HEK293 (cell line): ENCODE data around the gene MPG.

Experiments used
- CTCF ChIA-PET: fragments of 350-600 bp; formaldehyde crosslinking; extraction: SDS; loops from one replicate; lab custom pipeline; 2021; ENCODE audit warnings: antibody characterized with exemption; lab: Yijun Ruan, JAX
- POLR2A ChIA-PET: fragments of 300-600 bp; formaldehyde crosslinking; extraction: SDS; loops from one replicate; lab custom pipeline; 2020; ENCODE audit warnings: antibody characterized with exemption, inconsistent platforms; lab: Yijun Ruan, JAX
- H3K27ac ChIP-seq: fragments of 200-500 bp; sonication (Bioruptor generic); 2 replicates; pipeline ENCODE4 v1.5.1; 2014; ENCODE audit warnings: low read depth, low read length, control low read depth, inconsistent platforms; ENCODE audit errors: extremely low read depth
- H3K36me3 ChIP-seq, 2 experiments: fragments of 200-500 bp in 1 of 2; sonication (Bioruptor generic) in 1 of 2; 1 replicate in 1 of 2; 2 replicates in 1 of 2; pipeline ENCODE4 v1.5.1; 2014 to 2017; ENCODE audit warnings: inconsistent platforms in 2 of 2, low read length in 2 of 2; ENCODE audit not compliant: control insufficient read depth in 2 of 2, insufficient read depth in 1 of 2
- H3K4me1 ChIP-seq: fragments of 200-500 bp; sonication (Bioruptor generic); 2 replicates; pipeline ENCODE4 v1.5.1; 2014; ENCODE audit warnings: mild to moderate bottlenecking, low read length, inconsistent platforms; ENCODE audit not compliant: control insufficient read depth, insufficient read depth
- H3K4me3 ChIP-seq: 2 replicates; pipeline ENCODE4 v1.5.1; 2011; ENCODE audit warnings: low read depth, mild to moderate bottlenecking, control low read depth, low read length, moderate library complexity
- H3K9me3 ChIP-seq: fragments of 200-500 bp; sonication (Bioruptor generic); 2 replicates; pipeline ENCODE4 v1.5.1; 2014; ENCODE audit warnings: low read depth, low read length, inconsistent platforms; ENCODE audit not compliant: control insufficient read depth, insufficient read depth
- KLF7 ChIP-seq: fragments of 450-650 bp; formaldehyde crosslinking; IDR thresholded peaks from 2 replicates; pipeline ENCODE4 v1.5.1; 2016; ENCODE audit warnings: missing biosample characterization, missing genetic modification characterization, borderline replicate concordance
- RBAK ChIP-seq: fragments of 450-650 bp; formaldehyde crosslinking; IDR thresholded peaks from 2 replicates; pipeline ENCODE4 v1.5.1; 2016; ENCODE audit warnings: missing biosample characterization, missing genetic modification characterization
- SP2 ChIP-seq: fragments of 450-650 bp; formaldehyde crosslinking; IDR thresholded peaks from 2 replicates; pipeline ENCODE4 v1.5.1; 2016; ENCODE audit warnings: missing biosample characterization, missing genetic modification characterization
- SP3 ChIP-seq: fragments of 450-650 bp; formaldehyde crosslinking; IDR thresholded peaks from 2 replicates; pipeline ENCODE4 v1.5.1; 2016; ENCODE audit warnings: missing biosample characterization, missing genetic modification characterization
- ZBTB21 ChIP-seq: fragments of 450-650 bp; formaldehyde crosslinking; IDR thresholded peaks from 2 replicates; pipeline ENCODE4 v1.5.1; 2017; ENCODE audit warnings: missing biosample characterization, missing genetic modification characterization
- ZBTB8A ChIP-seq: fragments of 450-650 bp; formaldehyde crosslinking; IDR thresholded peaks from 2 replicates; pipeline ENCODE4 v1.5.1; 2016; ENCODE audit warnings: missing biosample characterization, missing genetic modification characterization
- ZNF10 ChIP-seq: fragments of 450-650 bp; formaldehyde crosslinking; IDR thresholded peaks from 2 replicates; pipeline ENCODE4 v1.5.1; 2017; ENCODE audit warnings: missing biosample characterization, missing genetic modification characterization
- ZNF114 ChIP-seq: fragments of 450-650 bp; formaldehyde crosslinking; IDR thresholded peaks from 2 replicates; pipeline ENCODE4 v1.5.0; 2017; ENCODE audit warnings: missing biosample characterization, missing genetic modification characterization
- ZNF121 ChIP-seq: fragments of 450-650 bp; formaldehyde crosslinking; IDR thresholded peaks from 2 replicates; pipeline ENCODE4 v1.5.1; 2016; ENCODE audit warnings: missing biosample characterization, missing genetic modification characterization
- ZNF239 ChIP-seq: fragments of 450-650 bp; formaldehyde crosslinking; IDR thresholded peaks from 2 replicates; pipeline ENCODE4 v1.5.1; 2016; ENCODE audit warnings: missing biosample characterization, missing genetic modification characterization
- ZNF302 ChIP-seq: fragments of 450-650 bp; formaldehyde crosslinking; IDR thresholded peaks from 2 replicates; pipeline ENCODE4 v1.5.1; 2016; ENCODE audit warnings: missing biosample characterization, missing genetic modification characterization, low read depth
- ZNF433 ChIP-seq: fragments of 450-650 bp; formaldehyde crosslinking; IDR thresholded peaks from 2 replicates; pipeline ENCODE4 v1.5.1; 2016; ENCODE audit warnings: missing biosample characterization, missing genetic modification characterization, low read depth
- ZNF48 ChIP-seq: fragments of 450-650 bp; formaldehyde crosslinking; IDR thresholded peaks from 2 replicates; pipeline ENCODE4 v1.5.1; 2016; ENCODE audit warnings: missing biosample characterization, missing genetic modification characterization
- ZNF529 ChIP-seq: fragments of 450-650 bp; formaldehyde crosslinking; IDR thresholded peaks from 2 replicates; pipeline ENCODE4 v1.5.1; 2017; ENCODE audit warnings: missing genetic modification characterization, missing biosample characterization; ENCODE audit not compliant: insufficient replicate concordance
- ZNF544 ChIP-seq: fragments of 450-650 bp; formaldehyde crosslinking; IDR thresholded peaks from 2 replicates; pipeline ENCODE4 v1.5.0; 2017; ENCODE audit warnings: missing biosample characterization, missing genetic modification characterization
- ZNF560 ChIP-seq: fragments of 450-650 bp; formaldehyde crosslinking; IDR thresholded peaks from 2 replicates; pipeline ENCODE4 v1.5.1; 2017; ENCODE audit warnings: missing biosample characterization, missing genetic modification characterization, borderline replicate concordance
- ZNF621 ChIP-seq: fragments of 450-650 bp; formaldehyde crosslinking; IDR thresholded peaks from 2 replicates; pipeline ENCODE4 v1.5.1; 2017; ENCODE audit warnings: missing biosample characterization, missing genetic modification characterization
- ZNF664 ChIP-seq: fragments of 450-650 bp; formaldehyde crosslinking; IDR thresholded peaks from 2 replicates; pipeline ENCODE4 v1.5.1; 2016; ENCODE audit warnings: missing biosample characterization, missing genetic modification characterization
- ZNF785 ChIP-seq: fragments of 450-650 bp; formaldehyde crosslinking; IDR thresholded peaks from 2 replicates; pipeline ENCODE4 v1.5.1; 2016; ENCODE audit warnings: missing biosample characterization, missing genetic modification characterization
- ZNF792 ChIP-seq: fragments of 450-650 bp; formaldehyde crosslinking; IDR thresholded peaks from 2 replicates; pipeline ENCODE4 v1.5.1; 2016; ENCODE audit warnings: missing biosample characterization, missing genetic modification characterization
- ZNF830 ChIP-seq: fragments of 450-650 bp; IDR thresholded peaks from 2 replicates; pipeline ENCODE4 v1.5.0; 2018; ENCODE audit warnings: missing biosample characterization, missing genetic modification characterization, low read depth, mild to moderate bottlenecking, moderate library complexity
- ZNF837 ChIP-seq: fragments of 450-650 bp; formaldehyde crosslinking; IDR thresholded peaks from 2 replicates; pipeline ENCODE4 v1.5.1; 2016; ENCODE audit warnings: missing biosample characterization, missing genetic modification characterization
- TF ChIP-seq, protein P1 (sequence below): fragments of 450-650 bp; formaldehyde crosslinking; IDR thresholded peaks from 2 replicates; pipeline ENCODE4 v1.5.1; 2016; ENCODE audit warnings: missing biosample characterization, missing genetic modification characterization, low read depth
- TF ChIP-seq, protein P2 (sequence below): fragments of 450-650 bp; formaldehyde crosslinking; IDR thresholded peaks from 2 replicates; pipeline ENCODE4 v1.5.1; 2016; ENCODE audit warnings: missing biosample characterization, missing genetic modification characterization

MPG gene

DNA sequence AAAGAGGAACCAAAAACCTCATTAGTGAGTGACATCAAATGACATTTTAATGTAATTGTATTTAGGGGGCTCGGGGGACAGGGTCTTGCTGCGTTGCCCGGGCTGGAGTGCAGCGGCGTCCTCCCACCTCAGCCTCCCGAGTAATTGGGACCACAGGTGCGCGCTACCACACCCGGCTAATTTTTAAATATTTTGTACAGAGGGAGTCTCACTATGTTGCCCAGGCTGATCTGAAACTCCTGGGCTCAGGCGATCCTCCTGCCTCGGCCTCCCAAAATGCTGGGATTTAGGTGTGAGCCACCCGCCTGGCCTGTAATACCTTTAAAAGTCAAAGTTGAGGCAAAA lies 23.8 kb upstream of the MPG start:
- CTCF ChIA-PET, result interaction anchor here (1.7 kb wide), 2 partner anchors 10 to 12 kb away, joined by 5 to 8 read pairs; no protein-coding TSS in a partner anchor
- H3K4me3 ChIP-seq, result peak overlapping the region; percentile 91
- POLR2A ChIA-PET, result interaction anchor here (1.4 to 1.7 kb wide), 3 partner anchors 15 to 38 kb away, joined by 3 to 15 read pairs (median 3); no protein-coding TSS in a partner anchor
- no peaks in the 10 kb centered on the region for H3K9me3 ChIP-seq
- peaks cover 19 to 66% of the 10 kb centered on the region in 2 experiments; a peak in 2 of 3 replicates for H3K36me3 ChIP-seq
- TF ChIP-seq ZNF560 (tag by site-specific recombination) (no peak), ZNF121 (tag by site-specific recombination) (peak; percentile 86), ZBTB8A (tag by site-specific recombination) (peak; percentile 51), ZNF10 (tag by site-specific recombination) (0 out of 2 replicates have a peak, but pooled peaks have one; percentile 4)
- TF ChIP-seq, all 188 proteins: peak for 3
- Histone ChIP-seq H3K27ac (peak overlapping the region; percentile 84), H3K4me1 (no peaks in the 10 kb centered on the region)

DNA sequence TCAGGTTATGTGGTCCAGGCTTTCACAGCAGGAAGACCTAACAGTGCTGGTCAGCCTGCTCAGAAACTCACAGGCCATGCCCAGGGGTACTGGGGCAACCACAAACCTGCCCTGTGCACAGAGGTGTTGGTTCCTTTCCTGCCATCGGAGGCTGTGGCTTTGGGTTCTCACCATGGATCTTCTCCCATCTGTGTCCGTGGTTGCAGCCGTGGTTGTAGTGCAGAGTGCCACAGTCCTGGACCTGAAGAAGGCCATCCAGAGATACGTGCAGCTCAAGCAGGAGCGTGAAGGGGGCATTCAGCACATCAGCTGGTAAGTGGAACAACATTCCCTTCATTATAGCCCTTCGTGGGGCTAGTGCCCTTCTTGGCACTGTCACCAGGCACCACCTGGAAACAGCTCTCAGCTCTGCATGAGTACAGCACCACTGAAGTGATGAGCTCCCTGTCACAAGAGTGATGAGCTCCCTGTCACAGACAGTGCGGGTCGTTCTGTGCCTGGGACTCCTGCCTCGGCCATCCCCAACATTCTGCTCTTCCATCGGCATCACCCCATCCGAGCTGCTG lies 22.4 kb upstream of the MPG start:
- Histone ChIP-seq H3K4me1 (no peaks in the 10 kb centered on the region), H3K27ac (no peak overlapping the region), H3K4me3 (no peak overlapping the region), H3K9me3 (no peaks in the 10 kb centered on the region), H3K36me3 (peaks cover 6 to 66% of the 10 kb centered on the region in 2 experiments; a peak in 2 of 3 replicates)
- ChIA-PET POLR2A (no interaction called here), CTCF (interaction anchor here (1.0 to 3.0 kb wide), 3 partner anchors 10 to 52 kb away, joined by 3 to 16 read pairs (median 7); no protein-coding TSS in a partner anchor)
- no peak for TF ChIP-seq ZNF114 (tag by site-specific recombination)
- no peak for TF ChIP-seq ZNF433 (tag by site-specific recombination)
- no peak for TF ChIP-seq KLF7
- no peak for TF ChIP-seq ZNF785 (tag by site-specific recombination)
- TF ChIP-seq ZNF837 (tag by site-specific recombination), result no peak
- TF ChIP-seq, protein P1, sequence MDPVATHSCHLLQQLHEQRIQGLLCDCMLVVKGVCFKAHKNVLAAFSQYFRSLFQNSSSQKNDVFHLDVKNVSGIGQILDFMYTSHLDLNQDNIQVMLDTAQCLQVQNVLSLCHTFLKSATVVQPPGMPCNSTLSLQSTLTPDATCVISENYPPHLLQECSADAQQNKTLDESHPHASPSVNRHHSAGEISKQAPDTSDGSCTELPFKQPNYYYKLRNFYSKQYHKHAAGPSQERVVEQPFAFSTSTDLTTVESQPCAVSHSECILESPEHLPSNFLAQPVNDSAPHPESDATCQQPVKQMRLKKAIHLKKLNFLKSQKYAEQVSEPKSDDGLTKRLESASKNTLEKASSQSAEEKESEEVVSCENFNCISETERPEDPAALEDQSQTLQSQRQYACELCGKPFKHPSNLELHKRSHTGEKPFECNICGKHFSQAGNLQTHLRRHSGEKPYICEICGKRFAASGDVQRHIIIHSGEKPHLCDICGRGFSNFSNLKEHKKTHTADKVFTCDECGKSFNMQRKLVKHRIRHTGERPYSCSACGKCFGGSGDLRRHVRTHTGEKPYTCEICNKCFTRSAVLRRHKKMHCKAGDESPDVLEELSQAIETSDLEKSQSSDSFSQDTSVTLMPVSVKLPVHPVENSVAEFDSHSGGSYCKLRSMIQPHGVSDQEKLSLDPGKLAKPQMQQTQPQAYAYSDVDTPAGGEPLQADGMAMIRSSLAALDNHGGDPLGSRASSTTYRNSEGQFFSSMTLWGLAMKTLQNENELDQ (tag by site-specific recombination), result no peak
- no peak for TF ChIP-seq ZNF830 (tag by site-specific recombination)
- no peak for TF ChIP-seq SP3
- TF ChIP-seq RBAK, result no peak
- TF ChIP-seq, protein P2, sequence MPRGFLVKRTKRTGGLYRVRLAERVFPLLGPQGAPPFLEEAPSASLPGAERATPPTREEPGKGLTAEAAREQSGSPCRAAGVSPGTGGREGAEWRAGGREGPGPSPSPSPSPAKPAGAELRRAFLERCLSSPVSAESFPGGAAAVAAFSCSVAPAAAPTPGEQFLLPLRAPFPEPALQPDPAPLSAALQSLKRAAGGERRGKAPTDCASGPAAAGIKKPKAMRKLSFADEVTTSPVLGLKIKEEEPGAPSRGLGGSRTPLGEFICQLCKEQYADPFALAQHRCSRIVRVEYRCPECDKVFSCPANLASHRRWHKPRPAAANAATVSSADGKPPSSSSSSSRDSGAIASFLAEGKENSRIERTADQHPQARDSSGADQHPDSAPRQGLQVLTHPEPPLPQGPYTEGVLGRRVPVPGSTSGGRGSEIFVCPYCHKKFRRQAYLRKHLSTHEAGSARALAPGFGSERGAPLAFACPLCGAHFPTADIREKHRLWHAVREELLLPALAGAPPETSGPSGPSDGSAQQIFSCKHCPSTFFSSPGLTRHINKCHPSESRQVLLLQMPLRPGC (tag by site-specific recombination), result no peak
- no peak for TF ChIP-seq ZNF621 (tag by site-specific recombination)
- TF ChIP-seq ZNF239 (tag by site-specific recombination), result no peak
- TF ChIP-seq ZNF48 (tag by site-specific recombination), result no peak
- no peak for TF ChIP-seq ZNF664 (tag by site-specific recombination)
- no peak for TF ChIP-seq ZNF792 (tag by site-specific recombination)
- TF ChIP-seq ZNF302 (tag by site-specific recombination), result no peak
- TF ChIP-seq ZNF544 (tag by site-specific recombination), result no peak
- no peak for TF ChIP-seq ZBTB21 (tag by site-specific recombination)
- TF ChIP-seq ZNF529, result no peak
- TF ChIP-seq SP2 (tag by site-specific recombination), result no peak
